ENCODE measurements around the gene ZNF837.
"Not testable (repeated sequence)": the region's sequence is repeated elsewhere in the genome, so short reads cannot be mapped to it uniquely, and the experiment has no call there.

Gene ZNF837

GRCh38 chr19:58395979-58396627, 15.3 kb upstream of the ZNF837 start:
- no peak for DNase-seq

- no peak for DNase-seq
Observed at GRCh38 chr19:58395220-58395978, 14.6 kb upstream of the ZNF837 start, which contains the start of gene RNF225. Gene RNF225, plus strand, starts transcription at chr19:58395656. Its CDS starts 434 bp downstream, at chr19:58396090.

GRCh38 chr19:58394821-58395219, 14.0 kb upstream of the ZNF837 start:
- DNase-seq: no peak

- DNase-seq: no peak
Observed at GRCh38 chr19:58393725-58394033, 12.8 kb upstream of the ZNF837 start.

- no peak for DNase-seq
Observed at GRCh38 chr19:58392945-58393724, 12.3 kb upstream of the ZNF837 start.

- no peak for DNase-seq
Observed at GRCh38 chr19:58388175-58388526, 7.3 kb upstream of the ZNF837 start.

- no peak for DNase-seq
Observed at GRCh38 chr19:58387338-58388174, 6.7 kb upstream of the ZNF837 start.

- peak; percentile 94 for DNase-seq
Observed at GRCh38 chr19:58386576-58387337, 5.9 kb upstream of the ZNF837 start, which contains the start of gene RPS5. Gene RPS5, plus strand, starts transcription at chr19:58387269. Its CDS starts 869 bp downstream, at chr19:58388138.

GRCh38 chr19:58385891-58386575, 5.2 kb upstream of the ZNF837 start:
- no peak for DNase-seq

- DNase-seq: no peak
Observed at GRCh38 chr19:58385313-58385890, 4.6 kb upstream of the ZNF837 start.

- DNase-seq: no peak
Observed at GRCh38 chr19:58382997-58383603, 2.3 kb upstream of the ZNF837 start.

GRCh38 chr19:58381460-58382212, 806 bp upstream of the ZNF837 start:
- DNase-seq: no peak

GRCh38 chr19:58380037-58380661, 681 bp downstream of the ZNF837 start:
- DNase-seq: peak; percentile 10

- DNase-seq: no peak
Observed at GRCh38 chr19:58379246-58379645, 1.6 kb downstream of the ZNF837 start.

- DNase-seq: not testable (repeated sequence)
Observed at GRCh38 chr19:58376724-58377123, 4.1 kb downstream of the ZNF837 start.

- no peak for DNase-seq
Observed at GRCh38 chr19:58374200-58374599, 6.6 kb downstream of the ZNF837 start.

- no peak for DNase-seq
Observed at GRCh38 chr19:58372311-58373133, 8.3 kb downstream of the ZNF837 start.
